HG02759 (cell line): ENCODE results near the gene ZNF341.

Source experiments
- ATAC-seq: cut with Tn5 transposase; IDR thresholded peaks from one replicate; pipeline ENCODE4 v1.9.1; 2021; ENCODE audit warnings: mild to moderate bottlenecking, moderate library complexity; ENCODE audit not compliant: unreplicated experiment

Gene ZNF341

GRCh38 chr20:33839591-33839990 lies 107.8 kb downstream of the ZNF341 start:
- no peak for ATAC-seq

- ATAC-seq: no peak
Observed at GRCh38 chr20:33840160-33840559, 108.4 kb downstream of the ZNF341 start.

- ATAC-seq: no peak
Observed at GRCh38 chr20:33840759-33841435, 109.1 kb downstream of the ZNF341 start.

- no peak for ATAC-seq
Observed at GRCh38 chr20:33841436-33841799, 109.6 kb downstream of the ZNF341 start.
